GM12865 (cell line): ENCODE measurements around the gene SLC44A1.

Experiments
- DNase-seq: peaks from one replicate; pipeline ENCODE4 v3.0.0; 2010; ENCODE audit warnings: low read depth
- H3K4me3 ChIP-seq: 2 replicates; pipeline ENCODE4 v1.5.1; 2011; ENCODE audit warnings: mild to moderate bottlenecking, low read depth, low read length, control low read depth
- TF ChIP-seq, protein P1 (sequence below): IDR thresholded peaks from 2 replicates; pipeline ENCODE4 v1.5.1; 2011; ENCODE audit warnings: low read length, control low read depth, low read depth, inconsistent platforms; ENCODE audit not compliant: insufficient read depth; ENCODE audit errors: missing control alignments

SLC44A1 gene

GRCh38 chr9:105346273-105346672, 101.8 kb downstream of the SLC44A1 start:
- TF ChIP-seq, protein P1, sequence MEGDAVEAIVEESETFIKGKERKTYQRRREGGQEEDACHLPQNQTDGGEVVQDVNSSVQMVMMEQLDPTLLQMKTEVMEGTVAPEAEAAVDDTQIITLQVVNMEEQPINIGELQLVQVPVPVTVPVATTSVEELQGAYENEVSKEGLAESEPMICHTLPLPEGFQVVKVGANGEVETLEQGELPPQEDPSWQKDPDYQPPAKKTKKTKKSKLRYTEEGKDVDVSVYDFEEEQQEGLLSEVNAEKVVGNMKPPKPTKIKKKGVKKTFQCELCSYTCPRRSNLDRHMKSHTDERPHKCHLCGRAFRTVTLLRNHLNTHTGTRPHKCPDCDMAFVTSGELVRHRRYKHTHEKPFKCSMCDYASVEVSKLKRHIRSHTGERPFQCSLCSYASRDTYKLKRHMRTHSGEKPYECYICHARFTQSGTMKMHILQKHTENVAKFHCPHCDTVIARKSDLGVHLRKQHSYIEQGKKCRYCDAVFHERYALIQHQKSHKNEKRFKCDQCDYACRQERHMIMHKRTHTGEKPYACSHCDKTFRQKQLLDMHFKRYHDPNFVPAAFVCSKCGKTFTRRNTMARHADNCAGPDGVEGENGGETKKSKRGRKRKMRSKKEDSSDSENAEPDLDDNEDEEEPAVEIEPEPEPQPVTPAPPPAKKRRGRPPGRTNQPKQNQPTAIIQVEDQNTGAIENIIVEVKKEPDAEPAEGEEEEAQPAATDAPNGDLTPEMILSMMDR: no peak
- no peak for DNase-seq
- no peak overlapping the region for H3K4me3 ChIP-seq

- TF ChIP-seq, protein P1: no peak
- no peak overlapping the region for H3K4me3 ChIP-seq
- DNase-seq: no peak
Observed at GRCh38 chr9:105354448-105354847, 110.0 kb downstream of the SLC44A1 start.

DNA sequence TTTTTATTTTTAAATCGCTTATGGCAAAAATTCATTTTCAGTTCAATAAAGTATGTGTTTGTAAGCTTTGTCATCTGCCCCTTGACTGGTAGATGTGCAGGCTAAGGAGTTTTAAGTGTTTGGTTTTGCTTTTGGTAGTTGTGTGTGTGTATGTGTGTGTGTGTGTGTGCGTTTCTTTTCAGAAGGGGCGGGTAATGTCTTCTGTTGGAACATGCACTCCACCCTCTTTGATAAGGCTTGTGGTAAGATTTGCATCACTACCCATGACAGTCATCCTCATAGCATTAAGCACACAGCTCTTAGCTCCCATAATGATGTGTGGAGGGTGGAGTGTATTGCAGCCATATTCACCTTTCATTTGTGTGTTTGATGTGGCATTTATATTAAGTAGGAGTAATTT, 111.3 kb downstream of the SLC44A1 start:
- TF ChIP-seq, protein P1: no peak
- no peak overlapping the region for H3K4me3 ChIP-seq
- peak; percentile 70 for DNase-seq

DNA sequence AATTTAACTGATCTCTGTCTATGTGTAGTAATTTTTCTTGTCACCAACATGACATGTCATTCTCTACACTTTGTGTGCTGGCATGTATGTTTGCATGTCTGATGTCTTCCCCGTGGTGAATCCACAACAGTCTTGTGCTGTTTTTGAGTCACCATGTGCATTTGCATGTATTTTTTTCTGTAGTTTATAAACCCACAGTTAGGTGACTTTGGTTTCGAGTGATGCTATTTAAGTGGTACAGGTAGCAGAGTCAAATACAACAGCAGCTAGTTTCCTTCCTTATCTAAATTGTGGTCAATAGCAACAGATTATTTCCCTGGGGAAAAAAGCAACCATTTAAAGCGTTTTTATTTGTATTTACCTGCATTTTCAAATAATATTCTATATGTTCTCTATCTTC, 113.5 kb downstream of the SLC44A1 start:
- peak; percentile 90 for DNase-seq
- no peak overlapping the region for H3K4me3 ChIP-seq
- TF ChIP-seq, protein P1: no peak

DNA sequence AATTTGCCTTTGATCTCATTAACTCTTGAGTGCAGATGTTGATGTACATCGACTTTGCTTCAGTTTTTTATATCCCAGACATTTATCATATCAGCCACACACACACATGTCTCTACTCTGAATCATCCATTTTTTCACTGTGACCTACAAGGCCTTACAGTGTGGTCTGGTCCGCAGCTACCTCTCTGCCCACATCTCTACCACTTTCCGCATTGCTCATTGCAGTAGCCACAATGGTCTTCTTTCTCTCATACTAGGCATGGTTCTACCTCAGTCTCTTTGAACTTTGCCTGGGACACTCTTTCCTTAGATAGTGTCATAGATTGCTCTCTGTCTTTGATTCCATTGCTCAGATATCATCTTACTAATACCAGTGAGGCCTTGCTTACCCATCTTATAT, 115.4 kb downstream of the SLC44A1 start:
- TF ChIP-seq, protein P1: no peak
- DNase-seq: peak; percentile 80

DNA sequence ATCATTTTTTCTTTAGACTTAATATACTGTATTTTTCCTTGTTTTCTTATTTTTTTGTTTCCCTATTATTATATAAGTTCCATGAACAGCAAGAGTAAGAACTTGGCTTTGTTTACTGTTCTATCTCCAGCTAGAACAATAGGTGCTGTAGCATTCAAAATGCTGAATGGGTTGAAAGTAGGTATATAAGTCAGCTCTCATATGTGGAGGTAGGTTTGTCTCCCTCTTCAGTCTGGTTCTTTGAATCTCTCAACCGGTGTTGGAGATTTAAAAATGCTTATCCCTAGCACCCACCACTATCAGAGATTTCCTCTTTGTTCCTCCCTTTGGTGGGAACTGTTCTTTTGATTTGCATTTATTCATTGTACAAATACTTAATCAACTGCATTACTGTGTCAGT, 115.9 kb downstream of the SLC44A1 start:
- TF ChIP-seq, protein P1: no peak
- DNase-seq: no peak
- no peak overlapping the region for H3K4me3 ChIP-seq

More for the DNA sequence above, 115.4 kb downstream of the SLC44A1 start:
- H3K4me3 ChIP-seq: no peak overlapping the region

DNA sequence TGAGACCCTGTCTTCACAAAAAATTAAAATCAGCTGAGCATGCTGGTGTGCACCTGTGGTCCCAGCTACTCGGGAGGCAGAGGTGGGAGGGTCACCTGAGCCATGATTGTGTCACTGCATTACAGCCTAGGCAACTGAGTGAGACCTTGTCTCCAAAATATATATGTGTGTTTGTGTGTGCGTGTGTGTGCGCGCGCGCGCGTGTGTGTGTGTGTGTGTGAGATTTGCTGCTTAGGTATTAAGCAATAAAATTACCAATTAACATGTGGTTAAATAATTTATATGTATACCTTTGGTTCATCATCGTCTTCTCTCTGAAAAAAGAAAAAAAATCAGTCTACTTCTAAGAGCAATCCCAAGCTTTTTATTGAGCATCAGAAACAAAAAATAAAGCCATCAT, 117.4 kb downstream of the SLC44A1 start:
- H3K4me3 ChIP-seq: no peak overlapping the region
- TF ChIP-seq, protein P1: no peak
- no peak for DNase-seq
